NK-92 (cell line): ENCODE results near the gene TBC1D17.

Source experiments
- DNase-seq: peaks from one replicate; lab custom pipeline; 2025; ENCODE audit not compliant: unreplicated experiment; lab: John Stamatoyannopoulos, UW

Gene TBC1D17

DNA sequence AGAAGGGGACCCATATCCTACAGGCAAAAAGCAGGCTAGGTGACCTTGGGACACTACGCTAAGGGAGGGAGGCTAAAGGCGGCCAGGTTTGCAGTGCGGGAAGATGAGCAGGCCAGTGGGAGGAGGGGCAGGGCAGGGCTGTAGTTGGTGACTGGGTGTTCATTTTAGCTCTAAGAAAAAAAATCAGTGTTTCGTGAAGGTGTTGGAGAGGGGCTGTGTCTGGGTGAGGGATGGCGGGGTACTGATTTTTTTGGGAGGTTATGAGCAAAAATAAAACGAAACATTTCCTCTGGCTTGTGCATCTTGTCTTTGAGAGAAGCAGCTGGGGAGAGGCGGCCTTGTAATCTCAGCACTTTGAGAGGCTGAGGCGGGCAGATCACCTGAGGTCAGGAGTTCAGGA is 56.1 kb downstream of the TBC1D17 start:
- no peak for DNase-seq

DNA sequence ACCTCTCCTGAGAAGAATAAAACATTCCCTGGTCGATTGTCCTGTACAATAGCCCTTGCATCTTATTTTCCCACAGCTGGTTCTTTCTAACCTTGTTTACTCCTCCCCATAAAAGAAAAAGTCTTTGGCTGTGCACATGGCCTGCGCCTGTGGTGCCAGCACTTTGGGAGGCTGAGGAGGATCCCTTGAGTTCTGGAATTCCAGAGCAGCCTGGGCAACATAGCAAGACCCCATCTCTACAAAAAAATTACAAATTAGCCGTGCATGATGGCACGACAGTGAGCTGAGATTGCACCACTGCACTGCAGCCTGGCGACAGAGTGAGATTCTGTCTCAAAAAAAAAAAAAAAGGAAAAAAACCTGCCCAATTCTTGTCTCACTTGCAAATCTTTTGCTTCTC is 59.0 kb downstream of the TBC1D17 start:
- DNase-seq: no peak

- DNase-seq: no peak
Observed at GRCh38 chr19:49937750-49938381, 60.4 kb downstream of the TBC1D17 start.
